PC-3 (cell line): Measurements from ENCODE around the gene PDGFRA.
"Not testable (repeated sequence)": the region's sequence is repeated elsewhere in the genome, so short reads cannot be mapped to it uniquely, and the experiment has no call there.

Experiments
- CTCF ChIP-seq: fragments of 300-600 bp; sonication (generic); conservative IDR thresholded peaks from 2 replicates; pipeline ENCODE4 v1.5.1; 2017; ENCODE audit warnings: antibody characterized with exemption, low read depth, mild to moderate bottlenecking, low read length
- EZH2 ChIP-seq: fragments of 300-600 bp; sonication (generic); IDR thresholded peaks from one replicate; pipeline ENCODE4 v1.6.1; 2017; ENCODE audit warnings: antibody characterized with exemption, mild to moderate bottlenecking, low read length; ENCODE audit not compliant: unreplicated experiment

DNA sequence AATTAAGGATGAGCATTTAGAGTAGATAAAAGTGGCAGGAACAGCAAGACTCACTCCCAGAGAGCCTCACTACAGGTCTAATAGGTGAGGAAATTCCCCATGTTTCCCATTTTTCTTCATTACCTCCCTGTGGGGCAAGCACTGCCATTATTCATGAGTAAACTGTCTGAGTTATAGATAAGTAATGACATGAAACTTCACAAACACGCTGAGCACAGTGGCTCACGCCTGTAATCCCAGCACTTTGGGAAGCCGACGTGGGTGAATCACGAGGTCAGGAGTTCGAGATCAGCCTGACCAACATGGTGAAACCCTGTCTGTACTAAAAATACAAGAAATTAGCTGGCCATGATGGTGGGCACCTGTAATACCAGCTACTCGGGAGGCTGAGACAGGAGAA, 7.2 kb downstream of the PDGFRA start:
- TF ChIP-seq EZH2, CTCF: not testable (repeated sequence)
